ENCODE measurements around the gene IRAG1.

DNA sequence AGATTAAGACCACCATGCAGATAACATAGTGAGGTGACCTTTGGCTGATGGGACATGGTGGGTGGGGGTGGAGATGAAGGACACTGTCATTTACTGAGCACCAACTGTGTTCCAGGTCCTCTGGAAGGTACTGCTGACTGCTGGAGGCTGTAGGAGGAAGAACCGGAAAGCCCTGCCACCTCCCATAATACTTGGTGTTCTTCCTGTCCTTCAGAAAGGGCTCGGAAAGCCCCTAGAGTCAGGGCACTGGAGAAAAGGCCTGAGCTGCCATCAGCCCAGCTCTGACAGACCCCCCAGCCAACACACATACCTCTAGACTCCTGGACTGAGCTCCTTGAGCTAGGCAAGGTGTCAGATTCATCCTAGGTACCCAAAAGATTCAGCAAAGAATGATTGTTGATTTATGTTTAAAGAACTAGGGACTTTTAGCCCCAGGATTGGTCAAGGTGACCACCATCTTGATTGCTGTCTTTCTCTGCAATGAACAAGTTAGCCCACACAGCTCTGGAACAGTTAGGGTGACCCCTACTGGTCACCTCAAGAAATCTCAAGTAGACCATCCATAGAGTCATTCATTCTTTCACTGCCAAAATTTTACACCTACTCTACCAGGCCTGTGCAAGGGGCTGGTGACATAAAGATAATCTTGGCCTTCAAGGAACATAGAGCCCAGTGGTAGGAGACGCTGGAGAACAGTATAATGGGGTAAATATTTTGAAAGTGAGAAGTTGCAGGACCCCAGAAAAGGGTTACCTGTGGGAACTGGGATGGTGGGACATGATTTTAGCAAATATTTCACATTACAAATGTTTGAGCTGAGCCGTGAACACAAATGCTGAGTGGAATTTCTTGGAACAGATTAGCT, 39.4 kb downstream of the IRAG1 start:
- TF ChIP-seq POLR2A (IDR thresholded peaks at IDR 0.05; ENCODE audit: low read depth, low read length) (no peak), EZH2 (IDR thresholded peaks at IDR 0.05; ENCODE audit: borderline replicate concordance, low read depth, low read length, severe bottlenecking) (no peak), POLR2AphosphoS5 (IDR thresholded peaks at IDR 0.05; ENCODE audit: insufficient read depth, low read depth, low read length) (no peak), JUN (IDR thresholded peaks at IDR 0.05; ENCODE audit: borderline replicate concordance, insufficient read depth, insufficient read length, low read depth) (no peak), FOS (IDR thresholded peaks at IDR 0.05; ENCODE audit: borderline replicate concordance, insufficient read depth, low read length) (no peak)
- TF ChIP-seq, protein P1, sequence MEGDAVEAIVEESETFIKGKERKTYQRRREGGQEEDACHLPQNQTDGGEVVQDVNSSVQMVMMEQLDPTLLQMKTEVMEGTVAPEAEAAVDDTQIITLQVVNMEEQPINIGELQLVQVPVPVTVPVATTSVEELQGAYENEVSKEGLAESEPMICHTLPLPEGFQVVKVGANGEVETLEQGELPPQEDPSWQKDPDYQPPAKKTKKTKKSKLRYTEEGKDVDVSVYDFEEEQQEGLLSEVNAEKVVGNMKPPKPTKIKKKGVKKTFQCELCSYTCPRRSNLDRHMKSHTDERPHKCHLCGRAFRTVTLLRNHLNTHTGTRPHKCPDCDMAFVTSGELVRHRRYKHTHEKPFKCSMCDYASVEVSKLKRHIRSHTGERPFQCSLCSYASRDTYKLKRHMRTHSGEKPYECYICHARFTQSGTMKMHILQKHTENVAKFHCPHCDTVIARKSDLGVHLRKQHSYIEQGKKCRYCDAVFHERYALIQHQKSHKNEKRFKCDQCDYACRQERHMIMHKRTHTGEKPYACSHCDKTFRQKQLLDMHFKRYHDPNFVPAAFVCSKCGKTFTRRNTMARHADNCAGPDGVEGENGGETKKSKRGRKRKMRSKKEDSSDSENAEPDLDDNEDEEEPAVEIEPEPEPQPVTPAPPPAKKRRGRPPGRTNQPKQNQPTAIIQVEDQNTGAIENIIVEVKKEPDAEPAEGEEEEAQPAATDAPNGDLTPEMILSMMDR (IDR thresholded peaks at IDR 0.05; ENCODE audit: extremely low read depth in 1 of 2, insufficient read depth in 1 of 2, low read depth in 1 of 2, low read length in 2 of 2): peak; percentile 72 to 78
- TF ChIP-seq, protein P2, sequence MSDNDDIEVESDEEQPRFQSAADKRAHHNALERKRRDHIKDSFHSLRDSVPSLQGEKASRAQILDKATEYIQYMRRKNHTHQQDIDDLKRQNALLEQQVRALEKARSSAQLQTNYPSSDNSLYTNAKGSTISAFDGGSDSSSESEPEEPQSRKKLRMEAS (IDR thresholded peaks at IDR 0.05; ENCODE audit: insufficient read depth, insufficient read length): no peak

Data from endothelial cell of umbilical vein (primary cell).